PC-9 (cell line): ENCODE results near the gene SUMF2. TPM values are rescaled to one million over a fixed set of nuclear protein-coding genes. Genes with fewer than 3 reads are reported as not detected.

Experiments
- BruUV-seq: library from RNA; stranded (reverse); fragments of 400-500 nt; replicated peaks from 2 replicates; lab custom pipeline; 2021; lab: Mats Ljungman, UMichigan
- CTCF ChIA-PET: fragments of 300-600 bp; sonication (Branson Sonifier 250); formaldehyde crosslinking; loops from one replicate; lab custom pipeline; 2022; ENCODE audit warnings: antibody characterized with exemption; lab: Charles Lee
- POLR2A ChIA-PET: fragments of 300-600 bp; sonication (Branson Sonifier 250); formaldehyde crosslinking; loops from one replicate; lab custom pipeline; 2022; ENCODE audit warnings: antibody characterized with exemption; ENCODE audit not compliant: unreplicated experiment; lab: Charles Lee
- DNase-seq, 2 experiments: peaks; one replicate each; pipeline versions ENCODE4 v3.0.0 to v3.0.0-alpha.2; 2015 to 2022; ENCODE audit warnings: mixed read lengths in 1 of 2
- H2AFZ ChIP-seq: fragments of 200-600 bp; sonication (generic); 2 replicates; pipeline ENCODE4 v1.8.1; 2017; ENCODE audit warnings: antibody characterized with exemption
- H3F3A ChIP-seq: fragments of 200-600 bp; sonication (generic); 2 replicates; pipeline ENCODE4 v1.8.1; 2017; ENCODE audit warnings: antibody characterized with exemption, mild to moderate bottlenecking, low read depth; ENCODE audit not compliant: insufficient read depth
- H3K27ac ChIP-seq: fragments of 200-600 bp; sonication (generic); 2 replicates; pipeline ENCODE4 v1.6.1; 2016; ENCODE audit warnings: mixed run types
- H3K27me3 ChIP-seq: fragments of 200-600 bp; sonication (generic); 2 replicates; pipeline ENCODE4 v1.6.1; 2016; ENCODE audit warnings: low read depth, mixed run types; ENCODE audit not compliant: insufficient read depth
- H3K36me3 ChIP-seq: fragments of 200-600 bp; sonication (generic); 2 replicates; pipeline ENCODE4 v1.6.1; 2016; ENCODE audit warnings: low read depth, mixed run types
- H3K4me1 ChIP-seq: fragments of 200-600 bp; sonication (generic); replicated peaks from 2 replicates; pipeline ENCODE4 v1.6.1; 2016; ENCODE audit warnings: mixed run types; ENCODE audit not compliant: insufficient read depth
- H3K4me2 ChIP-seq: fragments of 200-600 bp; sonication (generic); 2 replicates; pipeline ENCODE4 v1.6.1; 2017; ENCODE audit warnings: mixed run types
- H3K4me3 ChIP-seq: fragments of 200-600 bp; sonication (generic); 2 replicates; pipeline ENCODE4 v1.6.1; 2016; ENCODE audit warnings: mixed run types
- H3K79me2 ChIP-seq: fragments of 200-600 bp; sonication (generic); 2 replicates; pipeline ENCODE4 v1.6.1; 2017; ENCODE audit warnings: low read depth, mixed run types
- H3K9me2 ChIP-seq: fragments of 200-600 bp; sonication (generic); 2 replicates; pipeline ENCODE4 v1.8.1; 2017; ENCODE audit warnings: mild to moderate bottlenecking; ENCODE audit not compliant: insufficient read depth
- H3K9me3 ChIP-seq: fragments of 200-600 bp; sonication (generic); 2 replicates; pipeline ENCODE4 v1.8.1; 2016; ENCODE audit warnings: low read depth; ENCODE audit not compliant: insufficient read depth
- H4K20me1 ChIP-seq: fragments of 200-600 bp; sonication (generic); 2 replicates; pipeline ENCODE4 v1.8.1; 2017; ENCODE audit not compliant: insufficient read depth
- CTCF ChIP-seq: fragments of 200-600 bp; sonication (generic); conservative IDR thresholded peaks from 2 replicates; pipeline ENCODE4 v1.6.1; 2017; ENCODE audit warnings: mixed run types, antibody characterized with exemption, mild to moderate bottlenecking, moderate library complexity
- EZH2 ChIP-seq: fragments of 200-600 bp; sonication (generic); IDR thresholded peaks from 2 replicates; pipeline ENCODE4 v1.8.0; 2017; ENCODE audit warnings: antibody characterized with exemption, low read depth
- intact Hi-C: fragments of 100-400 bp; cut with micrococcal nuclease; formaldehyde crosslinking; loops from one replicate; pipeline ENCODE4 v1.10.0; 2022; ENCODE audit not compliant: unreplicated experiment
- total RNA-seq: library from RNA; stranded (reverse); gene quantifications from 2 replicates; pipeline ENCODE4 v1.2.3, GENCODE V29; 2021

SUMF2 gene
- total RNA-seq, 1 experiment from 2014 or later: 256 TPM

- no TSS peak for BruUV-seq
- no peak overlapping the region for H2AFZ ChIP-seq
- intact Hi-C loops: no loop called here
- no peak for TF ChIP-seq EZH2
- TF ChIP-seq CTCF: no peak
- no peaks in the 10 kb centered on the region for H4K20me1 ChIP-seq
- no peak overlapping the region for H3K27ac ChIP-seq
- no peaks in the 10 kb centered on the region for H3K9me2 ChIP-seq
- DNase-seq: no peak
- ChIA-PET POLR2A (no interaction called here), CTCF (no interaction called here)
- no peak overlapping the region for H3K4me3 ChIP-seq
- no peaks in the 10 kb centered on the region for H3K27me3 ChIP-seq
- no peaks in the 10 kb centered on the region for H3F3A ChIP-seq
- no peaks in the 10 kb centered on the region for H3K36me3 ChIP-seq
- no peaks in the 10 kb centered on the region for H3K79me2 ChIP-seq
- H3K9me3 ChIP-seq: no peaks in the 10 kb centered on the region
- no peaks in the 10 kb centered on the region for H3K4me1 ChIP-seq
- no peak overlapping the region for H3K4me2 ChIP-seq
These were observed 60.9 kb downstream of the SUMF2 start for GRCh38 chr7:56124981-56125380.

GRCh38 chr7:56125831-56126230 lies 61.7 kb downstream of the SUMF2 start:
- Histone ChIP-seq H3K27ac (no peak overlapping the region), H3K27me3 (no peaks in the 10 kb centered on the region), H3K9me2 (no peaks in the 10 kb centered on the region), H3F3A (no peaks in the 10 kb centered on the region), H3K9me3 (no peaks in the 10 kb centered on the region), H3K4me3 (no peak overlapping the region), H3K79me2 (no peaks in the 10 kb centered on the region), H3K4me2 (no peak overlapping the region), H4K20me1 (no peaks in the 10 kb centered on the region), H3K36me3 (no peaks in the 10 kb centered on the region), H2AFZ (no peak overlapping the region), H3K4me1 (no peaks in the 10 kb centered on the region)
- POLR2A ChIA-PET: no interaction called here
- BruUV-seq: no TSS peak
- CTCF ChIA-PET: no interaction called here
- TF ChIP-seq EZH2: no peak
- no peak for TF ChIP-seq CTCF
- intact Hi-C loops: no loop called here
- no peak for DNase-seq

- BruUV-seq: no TSS peak
- intact Hi-C loops: no loop called here
- Histone ChIP-seq H3K4me3 (no peak overlapping the region), H3K79me2 (no peaks in the 10 kb centered on the region), H3K27ac (no peak overlapping the region), H3K9me3 (no peaks in the 10 kb centered on the region), H3K4me2 (no peak overlapping the region), H3F3A (no peaks in the 10 kb centered on the region), H3K36me3 (no peaks in the 10 kb centered on the region), H3K4me1 (no peaks in the 10 kb centered on the region), H3K27me3 (no peaks in the 10 kb centered on the region), H4K20me1 (no peaks in the 10 kb centered on the region), H3K9me2 (no peaks in the 10 kb centered on the region), H2AFZ (no peak overlapping the region)
- POLR2A ChIA-PET: no interaction called here
- CTCF ChIA-PET: no interaction called here
- no peak for DNase-seq
- TF ChIP-seq CTCF (no peak), EZH2 (no peak)
These were observed 63.3 kb downstream of the SUMF2 start for GRCh38 chr7:56127241-56127975.

Other genes starting within 250 kb of the SUMF2 start
- not detected in 2 replicates for gene SEPTIN14, start 201.5 kb upstream of the SUMF2 start, total RNA-seq
- 2.3 and 3.5 TPM in 2 replicates for gene ZNF713, start 176.8 kb upstream of the SUMF2 start, total RNA-seq
- gene MRPS17, start 112.4 kb upstream of the SUMF2 start, total RNA-seq: 38.2 and 39.6 TPM in 2 replicates
- 96.1 and 97.5 TPM in 2 replicates for gene NIPSNAP2, start 99.7 kb upstream of the SUMF2 start, total RNA-seq
- gene PSPH, start 12.8 kb upstream of the SUMF2 start, total RNA-seq: 89.5 and 103 TPM in 2 replicates
- gene CCT6A, start 12.5 kb upstream of the SUMF2 start, total RNA-seq: 308 and 323 TPM in 2 replicates
- gene PHKG1, start 28.7 kb downstream of the SUMF2 start, total RNA-seq: 2.7 and 3.9 TPM in 2 replicates
- 978 and 1,041 TPM in 2 replicates for gene CHCHD2, start 42.2 kb downstream of the SUMF2 start, total RNA-seq
- gene NUPR2, start 52.1 kb downstream of the SUMF2 start, total RNA-seq: not detected in 2 replicates